HG02885 (cell line): ENCODE measurements around the gene CMTM2.

Source experiments
- ATAC-seq: cut with Tn5 transposase; IDR thresholded peaks from one replicate; pipeline ENCODE4 v1.9.1; 2021; ENCODE audit warnings: mild to moderate bottlenecking; ENCODE audit not compliant: unreplicated experiment, poor library complexity

CMTM2 gene

DNA sequence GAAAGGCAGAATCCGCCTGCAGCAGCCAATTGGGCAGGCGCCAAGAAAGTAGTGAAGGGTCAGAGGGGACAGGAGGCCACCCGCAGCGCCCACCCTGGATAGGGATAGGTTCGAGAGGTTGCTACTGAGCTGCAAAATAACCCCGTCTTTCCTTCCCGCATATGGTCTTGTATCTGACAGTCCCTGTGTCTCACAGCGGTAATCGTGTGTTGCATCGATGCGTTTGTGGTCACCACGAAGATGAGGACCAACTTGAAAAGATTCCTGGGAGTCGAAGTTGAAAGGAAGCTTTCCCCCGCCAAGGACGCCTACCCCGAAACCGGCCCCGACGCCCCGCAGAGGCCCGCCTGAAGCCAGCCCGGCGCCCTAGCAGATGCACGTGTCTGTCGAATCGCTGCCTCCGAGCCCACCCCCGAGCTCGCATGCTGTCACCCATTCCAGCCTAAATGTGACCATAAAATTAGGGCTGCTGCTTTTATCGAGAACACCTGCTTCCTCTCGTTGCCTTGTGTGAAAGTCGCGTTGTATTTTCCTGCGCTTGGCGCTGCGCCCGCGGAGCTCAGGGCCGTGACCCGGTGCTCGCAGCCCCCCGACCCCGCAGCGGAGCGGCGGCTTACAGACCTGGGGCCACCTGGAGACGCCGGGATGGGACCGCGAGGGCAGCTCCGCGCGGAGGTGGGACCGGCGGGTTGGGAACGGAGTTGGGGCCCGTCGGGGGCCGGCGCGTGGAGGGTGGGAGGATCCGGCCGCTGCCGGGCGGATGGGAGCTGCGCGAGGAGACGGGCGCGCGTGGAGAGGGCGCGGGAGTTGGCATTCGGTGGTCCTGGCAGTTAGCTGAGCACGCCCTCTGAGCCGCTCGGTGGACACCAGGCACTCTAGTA, at the start of gene CMTM2:
CMTM2 (plus strand) TSS at position 813 of the 881 bp plus-strand sequence. CDS start 145 bp downstream, outside the sequence.
- no peak for ATAC-seq

DNA sequence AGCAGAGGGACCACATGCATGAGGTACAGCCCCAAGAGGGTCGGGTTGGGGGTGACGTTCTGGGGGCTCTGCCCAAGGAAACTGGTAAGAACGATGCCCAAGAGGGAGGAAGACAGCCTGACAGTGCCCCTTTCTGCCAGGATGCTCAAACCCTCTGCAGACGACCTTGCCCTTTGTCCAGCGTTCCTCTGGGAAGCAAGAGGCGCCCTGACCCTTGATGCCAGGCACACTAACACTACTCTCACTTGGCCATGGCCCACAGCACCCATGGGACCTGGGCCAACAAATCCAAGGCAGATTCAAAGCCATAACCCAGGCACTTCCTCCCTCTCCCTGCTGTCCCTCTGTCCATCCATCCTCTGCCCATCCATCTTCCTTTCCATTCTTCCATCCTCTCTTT, 49.8 kb upstream of the CMTM2 start:
- no peak for ATAC-seq

GRCh38 chr16:66534376-66534799, 44.9 kb upstream of the CMTM2 start:
- no peak for ATAC-seq

GRCh38 chr16:66536525-66536924, 42.7 kb upstream of the CMTM2 start:
- no peak for ATAC-seq

DNA sequence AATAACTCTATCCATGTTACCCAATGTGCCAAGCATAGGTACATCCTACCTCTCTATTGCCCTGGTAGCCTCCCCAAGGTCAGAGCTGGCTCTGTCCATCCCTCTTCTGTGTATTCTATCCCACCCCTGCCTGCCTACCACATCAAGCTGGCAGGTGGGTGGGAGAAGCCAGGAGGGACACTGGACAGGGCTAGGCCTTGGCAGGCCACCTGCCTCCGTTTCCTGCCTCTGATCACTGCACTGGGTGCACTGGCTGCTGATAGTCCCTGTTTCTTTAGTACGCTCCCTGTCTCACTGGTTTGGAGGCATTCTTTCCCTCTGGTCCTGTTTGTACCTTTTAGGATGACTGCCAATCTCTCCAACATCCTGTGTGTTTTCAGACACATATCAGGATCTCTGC, 42.0 kb upstream of the CMTM2 start:
- no peak for ATAC-seq

GRCh38 chr16:66538910-66539309, 40.4 kb upstream of the CMTM2 start:
- no peak for ATAC-seq

GRCh38 chr16:66539623-66540469, 39.4 kb upstream of the CMTM2 start:
- ATAC-seq, result peak; percentile 92

DNA sequence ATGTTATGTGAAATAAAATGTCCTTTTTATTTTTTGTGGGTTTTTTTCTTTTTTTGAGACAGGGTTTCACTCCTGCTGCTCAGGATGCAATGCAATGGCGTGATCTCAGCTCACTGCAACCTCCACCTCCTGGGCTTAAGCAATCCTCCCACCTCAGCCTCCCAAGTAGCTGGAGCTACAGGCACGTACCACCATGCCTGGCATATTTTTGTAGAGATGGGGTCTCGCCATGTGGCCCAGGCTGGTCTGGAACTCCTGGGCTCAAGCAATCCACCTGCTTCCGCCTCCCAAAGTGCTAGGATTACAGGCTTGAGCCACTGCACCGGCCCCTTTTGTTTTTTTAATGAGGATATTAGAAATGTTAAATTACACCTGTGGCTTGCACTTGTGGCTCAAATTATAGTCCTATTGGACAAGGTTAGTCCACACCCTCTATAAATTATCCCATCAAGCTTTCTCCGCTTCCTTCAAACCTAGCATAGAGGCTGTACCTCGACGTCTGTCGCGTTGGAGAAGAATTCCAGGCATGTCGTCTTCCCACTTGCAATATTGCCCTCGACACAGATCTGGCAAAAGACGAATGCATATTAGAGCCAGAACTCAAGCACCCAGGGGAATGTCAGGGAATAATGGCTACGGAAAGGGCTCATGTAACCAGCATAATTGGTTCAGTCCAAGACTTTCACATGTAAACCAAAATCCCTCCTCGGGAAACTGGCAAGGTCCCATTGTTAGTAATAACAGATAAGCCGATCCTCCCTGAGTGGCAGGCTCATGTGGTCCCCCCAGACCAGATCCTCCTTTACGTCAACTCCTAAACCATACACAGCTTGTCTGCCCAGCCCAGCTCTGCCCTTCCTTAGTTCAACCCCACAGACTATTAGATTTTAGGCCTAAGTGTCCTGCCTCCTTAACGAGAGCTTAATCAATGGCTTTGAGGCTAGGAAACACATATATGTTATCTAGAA, 37.6 kb upstream of the CMTM2 start:
- ATAC-seq, result no peak

DNA sequence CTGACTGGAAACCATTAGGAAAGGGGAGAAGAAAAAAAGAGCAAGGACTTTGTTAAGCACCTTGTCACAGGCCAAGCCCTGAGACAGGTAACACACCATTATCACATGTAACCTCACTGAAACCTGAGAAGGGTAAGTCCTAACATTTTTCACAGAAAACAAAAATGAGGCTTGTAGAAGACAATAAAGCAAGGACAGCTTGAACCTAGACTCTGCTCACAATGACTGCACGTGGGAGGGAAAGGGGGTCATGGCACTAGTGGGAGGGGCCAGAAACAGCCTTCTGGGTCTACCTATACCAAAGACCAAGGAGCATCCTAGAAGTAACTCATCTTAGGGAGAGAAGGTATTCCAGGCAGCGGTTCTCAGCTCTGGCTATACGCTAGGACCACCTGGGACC, 36.9 kb upstream of the CMTM2 start:
- no peak for ATAC-seq

- no peak for ATAC-seq
Observed at GRCh38 chr16:66543541-66543940, 35.7 kb upstream of the CMTM2 start.

- no peak for ATAC-seq
Observed at GRCh38 chr16:66544016-66544757, 35.1 kb upstream of the CMTM2 start.

DNA sequence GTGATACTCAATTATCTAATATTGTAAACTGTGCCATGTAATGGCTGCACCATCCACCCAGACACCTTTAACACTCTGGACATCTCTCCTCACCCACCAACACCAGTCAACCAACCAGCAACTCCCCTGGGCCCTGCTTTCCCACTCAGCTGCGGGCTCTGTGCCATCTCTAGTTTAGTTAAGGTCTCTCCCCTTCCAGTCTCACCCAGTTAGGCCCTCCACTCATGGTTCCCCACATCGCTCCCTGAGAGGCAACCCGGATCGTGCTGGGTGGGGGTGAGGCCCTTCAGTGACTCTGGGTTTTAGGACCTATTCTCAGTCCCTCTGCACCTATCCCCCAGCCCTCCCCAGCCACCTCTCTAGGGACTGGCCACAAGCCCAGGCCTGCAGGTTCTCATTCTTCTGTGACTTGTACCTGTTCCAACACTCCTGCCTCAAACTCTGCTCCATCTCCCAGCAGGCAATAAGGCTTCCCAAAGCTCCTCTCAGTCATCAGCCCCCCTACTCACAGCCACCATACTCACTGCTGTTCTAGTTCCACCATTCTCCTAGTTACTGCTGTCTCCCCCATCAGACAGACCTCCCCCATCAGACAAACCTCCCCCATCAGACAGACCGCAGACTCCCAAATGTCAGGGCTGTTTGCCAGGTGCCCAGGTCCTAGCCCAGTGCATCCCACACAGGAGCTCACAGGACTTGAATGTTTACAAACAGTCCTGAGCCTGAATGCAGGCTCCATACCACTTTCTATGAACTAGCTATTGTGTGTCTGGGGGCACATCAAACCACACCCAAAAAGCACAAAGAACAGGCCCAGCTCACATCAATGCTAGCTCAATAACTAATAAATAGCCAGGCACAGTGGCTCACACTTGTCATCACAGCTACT, 31.9 kb upstream of the CMTM2 start:
- ATAC-seq, result no peak

- ATAC-seq, result no peak
Observed at GRCh38 chr16:66548068-66548467, 31.2 kb upstream of the CMTM2 start.

- ATAC-seq, result no peak
Observed at GRCh38 chr16:66548868-66549267, 30.4 kb upstream of the CMTM2 start.

DNA sequence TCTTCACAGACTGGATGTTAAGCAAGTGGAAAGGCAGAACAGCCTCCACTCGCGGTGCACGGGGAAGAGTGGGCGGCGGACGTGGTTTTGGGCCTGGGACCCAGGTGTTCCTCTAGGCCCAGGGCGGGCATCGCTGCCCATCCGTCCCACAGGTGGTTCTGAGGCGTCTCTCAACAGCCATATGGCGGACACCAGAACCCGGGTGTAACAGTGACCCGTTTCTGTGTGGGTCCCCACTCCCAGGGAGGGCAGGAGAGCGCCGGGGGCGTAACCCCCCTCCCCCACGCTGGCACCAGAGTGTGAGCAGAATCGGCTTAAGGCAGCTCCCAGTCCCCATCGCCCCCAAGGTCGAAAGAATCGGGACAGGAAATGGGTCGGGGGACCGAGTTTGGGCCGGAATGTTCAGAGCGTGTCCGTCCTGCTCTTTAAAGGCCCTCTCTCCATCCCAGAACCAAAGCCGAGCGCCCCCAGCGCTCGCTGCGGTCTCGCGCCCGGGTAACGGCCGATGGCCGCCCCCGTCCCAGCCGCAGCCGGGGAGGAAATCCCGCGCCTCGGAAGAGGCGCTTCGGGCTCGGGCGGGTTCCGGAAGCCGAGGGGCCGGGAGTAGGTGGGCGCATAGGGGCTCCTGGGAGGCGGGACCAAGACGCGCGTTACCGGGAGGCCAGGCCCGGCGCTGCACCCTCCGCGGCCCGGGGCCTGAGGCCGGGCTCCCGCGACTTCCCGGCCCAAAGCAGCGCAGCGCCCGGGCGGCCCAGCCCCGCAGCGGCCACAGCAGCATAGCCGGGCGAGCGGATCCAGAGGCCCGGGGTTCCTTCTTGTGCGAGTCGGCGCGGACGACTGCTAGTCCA, 29.8 kb upstream of the CMTM2 start, which contains the start of gene TK2:
TK2 (minus strand) TSS at position 839 of the 848 bp plus-strand sequence; CDS start at position 778, 61 bp downstream.
- ATAC-seq, result peak; percentile 43

- no peak for ATAC-seq
Observed at GRCh38 chr16:66551348-66551759, 27.9 kb upstream of the CMTM2 start.

- no peak for ATAC-seq
Observed at GRCh38 chr16:66551788-66552285, 27.4 kb upstream of the CMTM2 start.
